ENCODE measurements around the gene RC3H2.

RC3H2 gene

DNA sequence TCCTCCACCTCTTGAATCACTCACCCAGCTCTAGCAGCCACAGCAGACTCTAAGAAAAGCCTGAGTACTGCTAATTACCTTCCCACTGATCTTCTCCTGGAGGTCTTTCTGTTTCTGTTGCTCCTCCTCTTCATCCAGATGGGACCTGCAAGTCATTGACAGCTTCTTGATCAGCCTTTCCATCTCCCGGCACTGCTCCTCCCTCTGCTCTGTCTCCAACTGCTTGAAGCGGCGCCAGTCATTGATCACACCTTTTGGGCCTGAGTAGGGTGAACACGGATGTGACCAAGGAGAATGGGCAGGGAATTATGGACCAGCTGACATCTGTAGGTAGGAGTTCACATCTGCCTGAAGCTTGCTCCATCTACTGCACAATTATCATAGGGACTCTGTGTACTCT, 82.2 kb downstream of the RC3H2 start:
- Histone ChIP-seq H3K9ac (peak overlapping the region in 9 of 11 experiments; percentile 50 to 86 (median 81); a peak in 15 of 22 replicates), H3K9me3 (replicated peaks in 1 of 11) (no peaks in the 10 kb centered on the region), H3K4me3 (no peak overlapping the region), H3K27ac (peak overlapping the region in 9 of 11 experiments; percentile 77 to 99 (median 92); a peak in 19 of 22 replicates), H3K4me1 (peaks cover 43 to 87% (median 79%) of the 10 kb centered on the region in 10 experiments), H4K20me1 (peaks cover 0 to 63% (median 9%) of the 10 kb centered on the region in 11 experiments; a peak in 10 of 22 replicates), H3K36me3 (peaks cover 58 to 84% (median 72%) of the 10 kb centered on the region in 11 experiments), H3K4me2 (peak overlapping the region in 10 of 11 experiments; percentile 56 to 85 (median 74); a peak in 18 of 22 replicates), H3K27me3 (no peaks in the 10 kb centered on the region)
- TF ChIP-seq Cebpa-rat (IDR thresholded peaks at IDR 0.05): no peak

- Histone ChIP-seq H3K4me3 (peak overlapping the region in 2 of 10 experiments; percentile 3 to 20; a peak in 2 of 20 replicates), H3K4me2 (peak overlapping the region; percentile 56 to 85 (median 76)), H3K27me3 (no peaks in the 10 kb centered on the region), H4K20me1 (peaks cover 0 to 56% (median 3%) of the 10 kb centered on the region in 11 experiments; a peak in 10 of 22 replicates), H3K9me3 (replicated peaks in 1 of 11) (no peaks in the 10 kb centered on the region), H3K4me1 (peaks cover 37 to 90% (median 75%) of the 10 kb centered on the region in 10 experiments), H3K27ac (peak overlapping the region; percentile 27 to 99 (median 90); a peak in 21 of 22 replicates), H3K9ac (peak overlapping the region; percentile 50 to 86 (median 79); a peak in 21 of 22 replicates), H3K36me3 (peaks cover 64 to 92% (median 80%) of the 10 kb centered on the region in 11 experiments)
- no peak for TF ChIP-seq Cebpa-rat (IDR thresholded peaks at IDR 0.05)
Measured at GRCh38 chr9:122822056-122822455, 83.1 kb downstream of the RC3H2 start.

DNA sequence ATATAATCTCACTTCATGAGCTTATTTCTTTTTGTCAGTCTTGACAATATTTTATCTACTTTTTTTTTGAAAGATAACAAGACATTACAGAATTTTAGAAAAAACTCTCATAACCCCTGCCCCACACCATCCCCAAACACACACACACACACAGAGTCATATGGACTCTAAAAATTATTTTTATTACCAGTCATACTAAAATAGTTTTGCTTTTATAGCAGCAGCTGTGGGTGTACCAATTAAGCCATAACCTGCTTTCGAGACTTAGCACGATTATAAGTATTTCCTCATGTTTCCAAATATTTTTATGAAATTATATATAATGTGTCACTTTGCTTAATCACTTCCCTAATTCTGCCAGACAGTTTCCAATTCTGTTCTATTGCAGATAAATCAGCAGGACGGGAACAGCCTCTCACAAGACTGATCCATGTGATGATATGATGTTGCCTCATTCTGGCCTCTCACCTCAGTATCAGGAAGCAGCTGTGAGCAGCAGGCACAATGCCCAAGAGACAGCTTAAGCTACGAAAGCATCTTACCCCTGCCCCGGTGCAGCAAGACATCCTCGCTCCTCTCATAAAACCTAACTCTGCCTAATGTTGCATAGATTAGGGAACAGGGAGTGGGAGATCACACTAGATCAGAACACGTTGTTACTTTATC, 83.7 kb downstream of the RC3H2 start:
- Histone ChIP-seq H4K20me1 (peaks cover 0 to 50% (median 0%) of the 10 kb centered on the region in 11 experiments; a peak in 5 of 22 replicates), H3K9ac (peak overlapping the region; percentile 50 to 86 (median 79); a peak in 21 of 22 replicates), H3K9me3 (replicated peaks in 1 of 11) (no peaks in the 10 kb centered on the region), H3K4me1 (peaks cover 35 to 90% (median 73%) of the 10 kb centered on the region in 10 experiments), H3K4me2 (peak overlapping the region; percentile 56 to 85 (median 76)), H3K36me3 (peaks cover 69 to 90% (median 82%) of the 10 kb centered on the region in 11 experiments), H3K27me3 (no peaks in the 10 kb centered on the region), H3K27ac (peak overlapping the region; percentile 27 to 99 (median 90); a peak in 21 of 22 replicates), H3K4me3 (peak overlapping the region in 2 of 10 experiments; percentile 3 to 20; a peak in 2 of 20 replicates)
- peak in 10 of 11 experiments; percentile 44 to 99 (median 97); a peak in 19 of 22 replicates for TF ChIP-seq Cebpa-rat (IDR thresholded peaks at IDR 0.05)

- Histone ChIP-seq H3K9me3 (replicated peaks in 1 of 11) (no peaks in the 10 kb centered on the region), H3K27me3 (no peaks in the 10 kb centered on the region), H3K4me1 (peaks cover 42 to 90% (median 73%) of the 10 kb centered on the region in 10 experiments), H3K4me3 (no peak overlapping the region), H3K36me3 (peaks cover 61 to 81% (median 74%) of the 10 kb centered on the region in 11 experiments), H3K4me2 (peak overlapping the region; percentile 56 to 85 (median 76); a peak in 20 of 22 replicates), H3K9ac (peak overlapping the region in 10 of 11 experiments; percentile 60 to 86 (median 78); a peak in 17 of 22 replicates), H3K27ac (peak overlapping the region in 10 of 11 experiments; percentile 77 to 99 (median 91); a peak in 20 of 22 replicates), H4K20me1 (peaks cover 0 to 43% (median 0%) of the 10 kb centered on the region in 11 experiments; a peak in 4 of 22 replicates)
- TF ChIP-seq Cebpa-rat (IDR thresholded peaks at IDR 0.05): no peak
Measured at GRCh38 chr9:122820490-122820845, 84.7 kb downstream of the RC3H2 start.

DNA sequence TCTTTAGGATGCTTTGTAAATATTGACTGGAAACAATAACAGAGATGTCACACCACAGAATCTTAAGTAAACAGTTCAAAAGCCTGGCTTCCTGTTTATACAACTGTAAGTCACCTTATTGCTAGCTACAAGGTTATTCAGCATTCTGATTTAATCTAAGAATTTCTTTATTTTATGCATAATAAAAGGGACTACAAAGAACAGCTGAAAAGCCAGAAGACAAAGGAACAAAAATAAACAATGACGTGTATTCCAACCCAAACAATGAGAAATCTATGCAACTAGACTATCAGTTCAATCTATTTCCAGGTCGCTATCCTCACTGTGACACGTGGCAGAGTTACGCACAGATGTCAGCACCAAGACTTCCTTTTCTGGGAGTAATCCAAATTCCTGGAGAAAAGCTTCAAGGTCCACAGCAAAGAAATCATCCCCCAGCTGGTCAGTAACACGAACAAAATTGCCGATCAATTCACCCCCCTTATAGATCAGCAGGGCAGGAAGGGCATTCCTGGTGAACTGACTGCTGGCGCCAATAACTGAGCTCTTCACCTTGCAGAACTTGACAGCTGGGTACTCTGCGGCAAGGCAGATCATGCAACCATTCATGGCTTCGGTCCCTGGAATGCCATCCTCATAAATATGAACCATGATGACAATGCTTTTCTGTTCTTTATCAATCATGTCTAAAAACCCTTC, 85.2 kb downstream of the RC3H2 start:
- Histone ChIP-seq H3K27ac (peak overlapping the region in 9 of 11 experiments; percentile 77 to 99 (median 92); a peak in 19 of 22 replicates), H3K4me3 (no peak overlapping the region), H4K20me1 (peaks cover 0 to 40% (median 0%) of the 10 kb centered on the region in 11 experiments; a peak in 4 of 22 replicates), H3K9ac (peak overlapping the region in 8 of 11 experiments; percentile 71 to 86 (median 80); a peak in 13 of 22 replicates), H3K27me3 (no peaks in the 10 kb centered on the region), H3K4me1 (peaks cover 47 to 90% (median 73%) of the 10 kb centered on the region in 10 experiments), H3K9me3 (replicated peaks in 1 of 11) (no peaks in the 10 kb centered on the region), H3K36me3 (peaks cover 57 to 76% (median 68%) of the 10 kb centered on the region in 11 experiments), H3K4me2 (peak overlapping the region in 8 of 11 experiments; percentile 56 to 84 (median 74); a peak in 15 of 22 replicates)
- no peak for TF ChIP-seq Cebpa-rat (IDR thresholded peaks at IDR 0.05)

DNA sequence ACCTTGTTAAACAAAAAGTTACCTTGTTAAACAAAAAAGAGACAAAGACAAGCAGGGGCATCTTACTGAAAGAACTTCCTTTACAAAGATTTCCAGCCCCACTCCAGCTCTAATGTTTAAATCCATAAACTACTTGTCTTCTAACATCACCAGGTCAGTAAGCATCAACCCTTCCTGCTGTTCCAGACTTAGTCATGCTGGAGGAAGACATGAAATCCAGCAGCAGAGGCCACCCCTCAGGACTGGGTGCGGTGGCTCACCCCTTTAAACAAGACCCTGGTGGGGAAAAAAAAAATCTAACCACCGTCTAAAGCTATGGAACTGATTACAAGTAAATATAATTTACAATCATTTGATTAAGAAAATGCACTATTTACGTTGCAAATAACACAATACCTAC, 85.8 kb downstream of the RC3H2 start:
- Histone ChIP-seq H3K27ac (peak overlapping the region in 10 of 11 experiments; percentile 8 to 99 (median 91); a peak in 18 of 22 replicates), H4K20me1 (peaks cover 0 to 35% (median 0%) of the 10 kb centered on the region in 11 experiments; a peak in 4 of 22 replicates), H3K27me3 (no peaks in the 10 kb centered on the region), H3K36me3 (peaks cover 51 to 70% (median 62%) of the 10 kb centered on the region in 11 experiments), H3K4me2 (peak overlapping the region in 8 of 11 experiments; percentile 1 to 84 (median 66); a peak in 11 of 22 replicates), H3K4me1 (peaks cover 54 to 91% (median 78%) of the 10 kb centered on the region in 10 experiments), H3K4me3 (no peak overlapping the region), H3K9ac (peak overlapping the region in 7 of 11 experiments; percentile 49 to 85 (median 58); a peak in 14 of 22 replicates), H3K9me3 (replicated peaks in 1 of 11) (no peaks in the 10 kb centered on the region)
- no peak for TF ChIP-seq Cebpa-rat (IDR thresholded peaks at IDR 0.05)

DNA sequence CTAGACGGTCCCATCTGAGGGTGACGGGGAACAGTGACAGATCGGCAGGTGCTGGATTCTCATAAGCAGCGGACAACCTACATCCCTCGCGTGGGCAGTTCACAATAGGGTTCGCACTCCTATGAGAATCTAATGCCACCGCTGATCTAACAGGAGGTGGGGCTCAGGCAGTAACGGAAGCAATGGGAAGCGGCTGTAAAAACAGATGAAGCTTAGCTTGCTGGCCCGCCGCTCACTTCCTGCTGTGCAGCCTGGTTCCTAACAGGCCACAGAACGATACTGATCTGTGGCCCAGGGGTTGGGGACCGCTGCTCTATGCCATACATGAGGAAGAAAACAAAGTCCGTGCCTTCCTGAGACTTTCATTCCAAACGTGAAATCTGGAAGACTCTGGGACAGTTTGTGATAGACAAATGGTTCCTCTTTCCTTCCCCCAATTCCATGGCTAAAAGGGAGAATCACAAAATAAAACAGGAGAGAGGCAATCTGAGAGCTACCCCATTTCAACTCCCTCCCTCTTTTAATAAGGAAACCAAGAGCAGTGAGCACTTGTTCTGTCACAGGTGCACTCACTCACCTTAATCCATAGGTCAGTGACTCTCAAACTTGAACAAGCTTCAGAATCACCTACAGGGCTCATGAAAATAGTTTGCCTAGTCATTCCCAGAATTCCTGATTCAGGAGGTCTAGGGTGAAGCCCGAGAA, 88.8 kb downstream of the RC3H2 start:
- peak overlapping the region; percentile 12 to 97 (median 87); a peak in 21 of 22 replicates for H3K27ac ChIP-seq
- H4K20me1 ChIP-seq: peaks cover 0 to 13% (median 0%) of the 10 kb centered on the region in 11 experiments; a peak in 4 of 22 replicates
- peak overlapping the region; percentile 55 to 86 (median 71); a peak in 21 of 22 replicates for H3K9ac ChIP-seq
- peaks cover 49 to 93% (median 78%) of the 10 kb centered on the region in 10 experiments for H3K4me1 ChIP-seq
- TF ChIP-seq Cebpa-rat (IDR thresholded peaks at IDR 0.05): no peak
- H3K36me3 ChIP-seq: peaks cover 30 to 44% (median 37%) of the 10 kb centered on the region in 11 experiments
- H3K4me3 ChIP-seq: peak overlapping the region; percentile 17 to 61 (median 52); a peak in 17 of 20 replicates
- H3K4me2 ChIP-seq: peak overlapping the region; percentile 80 to 97 (median 84)
- no peaks in the 10 kb centered on the region for H3K27me3 ChIP-seq
- H3K9me3 ChIP-seq (replicated peaks in 1 of 11): no peaks in the 10 kb centered on the region

All from BLaER1 treated with 17β-estradiol and CSF1 and Interleukin-3, amounts not matched to agents 10 nM and 100 nM (cell line).